HG03064 (cell line): ENCODE data around the gene CYP26C1.

Source experiments
- ATAC-seq: cut with Tn5 transposase; IDR thresholded peaks from one replicate; pipeline ENCODE4 v1.9.1; 2021; ENCODE audit warnings: low read depth; ENCODE audit not compliant: unreplicated experiment

CYP26C1 gene

GRCh38 chr10:93074597-93075368, 14.2 kb downstream of the CYP26C1 start:
- no peak for ATAC-seq

- ATAC-seq, result no peak
These were observed 15.0 kb downstream of the CYP26C1 start for GRCh38 chr10:93075369-93076221.

DNA sequence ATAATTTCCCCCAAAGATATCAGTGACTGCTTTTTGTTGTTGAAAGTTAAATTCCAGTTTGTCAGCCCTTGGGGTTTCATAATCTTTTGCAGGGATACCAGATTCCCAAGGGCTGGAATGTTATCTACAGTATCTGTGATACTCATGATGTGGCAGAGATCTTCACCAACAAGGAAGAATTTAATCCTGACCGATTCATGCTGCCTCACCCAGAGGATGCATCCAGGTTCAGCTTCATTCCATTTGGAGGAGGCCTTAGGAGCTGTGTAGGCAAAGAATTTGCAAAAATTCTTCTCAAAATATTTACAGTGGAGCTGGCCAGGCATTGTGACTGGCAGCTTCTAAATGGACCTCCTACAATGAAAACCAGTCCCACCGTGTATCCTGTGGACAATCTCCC, 16.3 kb downstream of the CYP26C1 start:
- no peak for ATAC-seq

- ATAC-seq, result no peak
These were observed 17.3 kb downstream of the CYP26C1 start for GRCh38 chr10:93077860-93078337.

- no peak for ATAC-seq
These were observed 19.2 kb downstream of the CYP26C1 start for GRCh38 chr10:93079663-93080349.

GRCh38 chr10:93080350-93081046, 19.9 kb downstream of the CYP26C1 start:
- no peak for ATAC-seq

GRCh38 chr10:93081318-93081717, 20.7 kb downstream of the CYP26C1 start:
- no peak for ATAC-seq

GRCh38 chr10:93081834-93082233, 21.2 kb downstream of the CYP26C1 start:
- no peak for ATAC-seq

GRCh38 chr10:93083743-93084539, 23.3 kb downstream of the CYP26C1 start:
- ATAC-seq, result no peak

GRCh38 chr10:93085272-93085859, 24.8 kb downstream of the CYP26C1 start:
- ATAC-seq, result no peak

DNA sequence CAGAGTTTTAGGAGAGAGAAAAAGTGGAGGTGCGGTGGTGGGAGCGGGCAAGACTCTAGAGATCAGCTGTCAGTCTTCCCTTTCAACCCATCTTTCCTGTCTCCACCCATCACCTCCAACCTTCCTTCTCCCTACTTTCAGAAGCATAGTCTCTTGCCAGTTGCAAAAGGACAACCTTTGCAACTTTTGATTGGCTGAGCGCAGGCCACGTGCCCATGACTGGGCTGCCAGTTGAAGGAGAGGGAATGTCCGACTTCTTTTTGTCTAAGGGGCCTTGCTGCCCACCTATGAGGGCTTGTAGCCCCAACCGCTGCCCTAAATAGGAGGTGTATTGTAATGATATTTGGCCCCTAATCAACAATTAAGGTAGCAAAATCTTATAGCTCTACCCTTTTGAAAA, 25.7 kb downstream of the CYP26C1 start:
- ATAC-seq, result no peak

DNA sequence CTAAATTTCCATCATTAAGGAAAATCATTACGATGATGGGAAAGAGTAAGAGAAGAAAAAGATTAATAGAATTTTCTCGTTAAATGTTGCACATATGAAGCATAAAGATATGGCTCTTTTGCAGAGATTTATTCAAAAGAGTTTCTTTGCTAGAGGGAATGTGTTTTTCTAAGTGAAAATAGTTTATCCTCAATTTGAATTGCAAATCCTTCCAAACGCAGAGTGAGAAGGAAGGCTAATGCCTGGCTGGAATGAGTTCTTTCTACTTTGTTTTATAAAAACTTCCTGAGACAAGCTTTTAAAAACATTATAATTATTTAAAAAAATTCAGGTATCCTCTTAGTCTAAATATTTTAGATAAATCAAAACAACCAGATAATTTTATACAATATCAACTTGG, 27.2 kb downstream of the CYP26C1 start:
- no peak for ATAC-seq

GRCh38 chr10:93088466-93088865, 27.9 kb downstream of the CYP26C1 start:
- ATAC-seq, result no peak

DNA sequence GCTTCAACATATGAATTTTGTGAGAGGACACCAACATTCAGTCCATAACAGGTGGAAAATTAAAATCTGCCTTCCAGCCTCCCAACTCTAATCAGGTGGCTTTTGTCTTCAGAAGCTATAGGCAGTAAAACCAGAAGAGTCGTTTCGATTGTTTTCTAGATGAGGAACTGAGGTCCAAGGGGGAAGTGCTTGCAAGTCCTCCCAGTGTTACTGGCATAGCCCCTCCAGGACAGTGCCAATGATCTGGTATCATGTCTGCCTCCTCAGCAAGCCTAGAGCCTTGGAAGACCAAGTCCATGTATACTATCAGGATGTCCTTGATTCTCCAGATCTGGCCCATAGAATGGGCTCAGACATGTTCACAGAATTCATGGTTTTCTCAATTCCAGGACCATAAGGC, 30.0 kb downstream of the CYP26C1 start:
- no peak for ATAC-seq

GRCh38 chr10:93091960-93092359, 31.4 kb downstream of the CYP26C1 start:
- ATAC-seq, result no peak

GRCh38 chr10:93095225-93095624, 34.6 kb downstream of the CYP26C1 start:
- ATAC-seq, result no peak

- ATAC-seq, result no peak
These were observed 36.3 kb downstream of the CYP26C1 start for GRCh38 chr10:93096901-93097300.

GRCh38 chr10:93097386-93097785, 36.8 kb downstream of the CYP26C1 start:
- no peak for ATAC-seq

DNA sequence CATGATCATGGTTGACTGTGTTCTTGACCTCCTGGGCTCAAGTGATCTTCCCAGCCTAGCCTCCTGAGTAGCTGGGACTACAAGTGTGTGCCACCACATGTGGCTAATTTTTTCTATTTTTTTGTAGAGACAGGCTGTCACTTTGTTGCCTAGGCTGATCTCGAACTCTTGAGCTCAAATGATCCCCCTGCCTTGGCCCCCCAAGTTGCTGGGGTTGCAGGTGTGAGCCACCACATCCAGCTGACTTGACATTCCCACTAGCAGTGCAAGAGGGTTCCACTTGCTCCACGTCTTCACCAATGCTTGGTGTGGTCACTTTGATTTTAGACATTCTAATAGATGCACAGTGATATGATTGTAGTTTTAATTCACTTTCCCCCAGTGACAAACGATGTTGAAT, 38.2 kb downstream of the CYP26C1 start:
- ATAC-seq, result no peak
